Transverse colon (tissue), 4 donors: ENCODE measurements around the gene KIAA1549.

Experiments used
- CTCF ChIP-seq, 5 experiments: fragments of 200-600 bp in 3 of 5; fragments of 450-650 bp in 2 of 5; sonication (generic) in 3 of 5; IDR thresholded peaks; 1 replicate in 2 of 5; 2 replicates in 3 of 5; pipeline ENCODE4 v1.5.1; 2016 to 2017; ENCODE audit warnings: antibody characterized with exemption in 5 of 5, inconsistent platforms in 3 of 5, mild to moderate bottlenecking in 2 of 5, moderate library complexity in 1 of 5
- POLR2AphosphoS5 ChIP-seq, 3 donors: sonication (generic); formaldehyde crosslinking; IDR thresholded peaks; one replicate each; pipeline ENCODE4 v1.6.1; 2016; ENCODE audit warnings: antibody characterized with exemption in 3 of 3

- TF ChIP-seq CTCF (IDR thresholded peaks at IDR 0.05) (no peak), POLR2AphosphoS5 (IDR thresholded peaks at IDR 0.05) (no peak)
These were observed 43.7 kb downstream of the KIAA1549 start for GRCh38 chr7:138937484-138937883.
